B cell (primary cell): Measurements from ENCODE around the gene DSCAML1. TPM values are rescaled to one million over a fixed set of nuclear protein-coding genes. Genes with fewer than 3 reads are reported as not detected.

ENCODE experiments used
- ATAC-seq: fragments of 200-7000 bp; cut with Tn5 transposase; one replicate; pipeline ENCODE4 v1.10.0; 2021; ENCODE audit warnings: low read depth, mild to moderate bottlenecking, moderate number of reproducible peaks, moderate library complexity
- CTCF ChIA-PET: fragments of 350-600 bp; sonication (Branson Sonifier 250); formaldehyde crosslinking; loops from one replicate; lab custom pipeline; 2021; ENCODE audit warnings: antibody characterized with exemption, inconsistent platforms; lab: Charles Lee
- POLR2A ChIA-PET: fragments of 350-600 bp; sonication (Branson Sonifier 250); formaldehyde crosslinking; loops from one replicate; lab custom pipeline; 2021; ENCODE audit warnings: antibody characterized with exemption; lab: Charles Lee
- DNase-seq: peaks from one replicate; pipeline ENCODE4 v3.0.0; 2013
- H2AFZ ChIP-seq: 2 replicates; pipeline ENCODE4 v1.6.1; 2012; ENCODE audit warnings: mild to moderate bottlenecking, low read depth, low read length; ENCODE audit not compliant: insufficient read depth, poor library complexity, severe bottlenecking
- H3K27ac ChIP-seq, 2 donors: 1 replicate in 1 of 2; 2 replicates in 1 of 2; pipeline ENCODE4 v1.5.1; 2012 to 2013; ENCODE audit warnings: low read length in 2 of 2, mild to moderate bottlenecking in 2 of 2, moderate library complexity in 1 of 2
- H3K27me3 ChIP-seq, 4 experiments: fragments of 200-600 bp in 1 of 4; sonication (generic) in 1 of 4; replicated peaks in 1 of 4; 1 replicate in 2 of 4; 2 replicates in 2 of 4; pipeline versions ENCODE4 v1.6.1 to v1.7.0; 2013 to 2016; ENCODE audit warnings: low read length in 3 of 4, mild to moderate bottlenecking in 2 of 4, mixed read lengths in 1 of 4, moderate library complexity in 1 of 4; ENCODE audit not compliant: insufficient read depth in 4 of 4, control insufficient read depth in 3 of 4; ENCODE audit errors: control extremely low read depth in 1 of 4
- H3K36me3 ChIP-seq, 2 experiments: replicated peaks in 1 of 2; 1 replicate in 1 of 2; 2 replicates in 1 of 2; pipeline versions ENCODE4 v1.6.1 to v1.7.1; 2013; ENCODE audit warnings: low read length in 1 of 2; ENCODE audit not compliant: insufficient read depth in 2 of 2, control insufficient read depth in 1 of 2; ENCODE audit errors: control extremely low read depth in 1 of 2, extremely low read depth in 1 of 2
- H3K4me1 ChIP-seq, 2 donors: fragments of 200-600 bp in 1 of 2; sonication (generic) in 1 of 2; 1 replicate in 1 of 2; 2 replicates in 1 of 2; pipeline versions ENCODE4 v1.5.1 to v1.6.1; 2013 to 2017; ENCODE audit warnings: low read length in 2 of 2; ENCODE audit not compliant: control insufficient read depth in 2 of 2, insufficient read depth in 2 of 2
- H3K4me2 ChIP-seq: replicated peaks from 2 replicates; pipeline ENCODE3; 2012; ENCODE audit warnings: mild to moderate bottlenecking, low read depth, low read length; ENCODE audit not compliant: poor library complexity, severe bottlenecking
- H3K4me3 ChIP-seq, 5 experiments: fragments of 200-600 bp in 1 of 5; sonication (generic) in 1 of 5; 1 replicate in 3 of 5; 2 replicates in 2 of 5; pipeline versions ENCODE4 v1.5.1 to v1.7.0; 2011 to 2016; ENCODE audit warnings: low read length in 4 of 5, mild to moderate bottlenecking in 4 of 5, low read depth in 2 of 5, control low read depth in 1 of 5, moderate library complexity in 1 of 5; ENCODE audit not compliant: insufficient read depth in 1 of 5; ENCODE audit errors: control extremely low read depth in 1 of 5, extremely low read depth in 1 of 5
- H3K79me2 ChIP-seq: fragments of 200-600 bp; sonication (generic); one replicate; pipeline ENCODE4 v1.6.0; 2016; ENCODE audit warnings: low read length; ENCODE audit not compliant: control insufficient read depth, insufficient read depth
- H3K9ac ChIP-seq: fragments of 200-600 bp; sonication (generic); 2 replicates; pipeline ENCODE4 v1.6.1; 2017; ENCODE audit warnings: mild to moderate bottlenecking, low read length, moderate library complexity
- H3K9me3 ChIP-seq, 3 donors: one replicate each; pipeline versions ENCODE4 v1.6.1 to v1.7.1; 2013; ENCODE audit warnings: low read length in 2 of 3; ENCODE audit not compliant: control insufficient read depth in 2 of 3, insufficient read depth in 1 of 3; ENCODE audit errors: control extremely low read depth in 1 of 3
- H4K20me1 ChIP-seq: 2 replicates; pipeline ENCODE4 v1.6.0; 2012; ENCODE audit warnings: mild to moderate bottlenecking, low read length; ENCODE audit not compliant: insufficient read depth, control insufficient read depth, poor library complexity, severe bottlenecking
- H3K27ac Mint-ChIP-seq: one replicate; pipeline ENCODE4 v1.8.0; 2021; ENCODE audit warnings: mixed read lengths
- H3K27me3 Mint-ChIP-seq: one replicate; pipeline ENCODE4 v1.8.0; 2021; ENCODE audit warnings: mixed read lengths
- H3K4me1 Mint-ChIP-seq: one replicate; pipeline ENCODE4 v1.8.0; 2021; ENCODE audit warnings: mixed read lengths
- H3K4me3 Mint-ChIP-seq: one replicate; pipeline ENCODE4 v1.8.0; 2021; ENCODE audit warnings: mixed read lengths
- H3K9me3 Mint-ChIP-seq: one replicate; pipeline ENCODE4 v1.8.0; 2022; ENCODE audit warnings: mixed read lengths; ENCODE audit not compliant: insufficient read depth
- EZH2 ChIP-seq: IDR thresholded peaks from 2 replicates; pipeline ENCODE4 v1.6.1; 2012; ENCODE audit warnings: borderline replicate concordance, low read depth, mild to moderate bottlenecking, moderate library complexity, low read length; ENCODE audit not compliant: insufficient read depth, poor library complexity, severe bottlenecking
- WGBS: methylation state at CpG from one replicate; pipeline ENCODE4 v1.1.5; 2013; ENCODE audit warnings: missing lambda C conversion rate; ENCODE audit not compliant: insufficient coverage; 5-methylcytosine and 5-hydroxymethylcytosine counted together
- intact Hi-C: fragments of 100-400 bp; cut with micrococcal nuclease; formaldehyde crosslinking; loops from one replicate; pipeline ENCODE4 v1.10.0; 2022
- polyA plus RNA-seq: library from polyadenylated mRNA; depleted of rRNA; stranded (reverse); fragments of >200 nt; gene quantifications from 2 replicates; pipeline ENCODE4 v1.2.3, GENCODE V29; 2012
- total RNA-seq, 2 donors: library from RNA; stranded (reverse); fragments of 120-200 nt in 1 of 2; gene quantifications; 1 replicate in 1 of 2; 2 replicates in 1 of 2; pipeline versions ENCODE4 v1.2.3 to v1.2.4, GENCODE V29; 2013 to 2022
- TF ChIP-seq, protein P1 (sequence below): fragments of 200-600 bp; IDR thresholded peaks from one replicate; pipeline ENCODE4 v1.8.0; 2022; ENCODE audit warnings: antibody characterized with exemption, mild to moderate bottlenecking

DSCAML1 gene
- total and polyA plus RNA-seq, 2 donors (not counting 1 experiment from before 2014, with no cell fraction given): 1.2 to 6.2 TPM

DNA sequence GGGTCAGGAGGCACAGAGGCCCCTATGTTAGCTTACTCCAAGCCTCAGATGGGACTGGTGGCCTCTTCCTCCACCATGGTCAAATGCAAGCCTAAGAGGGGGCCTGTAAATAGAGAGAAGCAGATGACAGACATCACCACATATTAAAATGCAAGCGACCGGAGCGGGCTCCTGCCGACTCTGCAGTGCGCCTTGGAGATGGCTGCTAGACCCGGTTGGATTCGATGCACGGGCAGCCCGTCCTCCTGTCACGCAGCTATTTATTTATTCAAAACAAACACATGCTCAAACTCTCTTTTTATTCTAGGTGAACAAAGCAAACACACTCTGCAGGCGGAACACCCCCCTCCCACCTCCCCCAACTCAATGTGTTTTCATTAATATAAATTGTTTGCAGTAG lies 208.0 kb downstream of the DSCAML1 start:
- intact Hi-C loops: no loop called here
- Mint-ChIP-seq H3K27ac (no peak overlapping the region), H3K4me1 (no peaks in the 10 kb centered on the region), H3K27me3 (peaks cover 8% of the 10 kb centered on the region), H3K4me3 (no peak overlapping the region), H3K9me3 (no peaks in the 10 kb centered on the region)
- no peaks in the 10 kb centered on the region for H3K36me3 ChIP-seq
- ChIA-PET POLR2A (no interaction called here), CTCF (no interaction called here)
- no peaks in the 10 kb centered on the region for H3K4me1 ChIP-seq
- no peaks in the 10 kb centered on the region for H3K9me3 ChIP-seq
- no peak overlapping the region for H3K27ac ChIP-seq
- no peak overlapping the region for H2AFZ ChIP-seq
- no peak for DNase-seq
- peaks cover 0 to 8% (median 0%) of the 10 kb centered on the region in 4 experiments for H3K27me3 ChIP-seq
- TF ChIP-seq, protein P1, sequence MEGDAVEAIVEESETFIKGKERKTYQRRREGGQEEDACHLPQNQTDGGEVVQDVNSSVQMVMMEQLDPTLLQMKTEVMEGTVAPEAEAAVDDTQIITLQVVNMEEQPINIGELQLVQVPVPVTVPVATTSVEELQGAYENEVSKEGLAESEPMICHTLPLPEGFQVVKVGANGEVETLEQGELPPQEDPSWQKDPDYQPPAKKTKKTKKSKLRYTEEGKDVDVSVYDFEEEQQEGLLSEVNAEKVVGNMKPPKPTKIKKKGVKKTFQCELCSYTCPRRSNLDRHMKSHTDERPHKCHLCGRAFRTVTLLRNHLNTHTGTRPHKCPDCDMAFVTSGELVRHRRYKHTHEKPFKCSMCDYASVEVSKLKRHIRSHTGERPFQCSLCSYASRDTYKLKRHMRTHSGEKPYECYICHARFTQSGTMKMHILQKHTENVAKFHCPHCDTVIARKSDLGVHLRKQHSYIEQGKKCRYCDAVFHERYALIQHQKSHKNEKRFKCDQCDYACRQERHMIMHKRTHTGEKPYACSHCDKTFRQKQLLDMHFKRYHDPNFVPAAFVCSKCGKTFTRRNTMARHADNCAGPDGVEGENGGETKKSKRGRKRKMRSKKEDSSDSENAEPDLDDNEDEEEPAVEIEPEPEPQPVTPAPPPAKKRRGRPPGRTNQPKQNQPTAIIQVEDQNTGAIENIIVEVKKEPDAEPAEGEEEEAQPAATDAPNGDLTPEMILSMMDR: no peak
- no peak for TF ChIP-seq EZH2
- no peak overlapping the region for H3K4me2 ChIP-seq
- ATAC-seq: no peak
- no peak overlapping the region for H3K4me3 ChIP-seq
- H4K20me1 ChIP-seq: no peaks in the 10 kb centered on the region
- 91% methylated on average over 9 of the region's 11 CpGs for WGBS
- H3K9ac ChIP-seq: no peak overlapping the region
- H3K79me2 ChIP-seq: no peaks in the 10 kb centered on the region

DNA sequence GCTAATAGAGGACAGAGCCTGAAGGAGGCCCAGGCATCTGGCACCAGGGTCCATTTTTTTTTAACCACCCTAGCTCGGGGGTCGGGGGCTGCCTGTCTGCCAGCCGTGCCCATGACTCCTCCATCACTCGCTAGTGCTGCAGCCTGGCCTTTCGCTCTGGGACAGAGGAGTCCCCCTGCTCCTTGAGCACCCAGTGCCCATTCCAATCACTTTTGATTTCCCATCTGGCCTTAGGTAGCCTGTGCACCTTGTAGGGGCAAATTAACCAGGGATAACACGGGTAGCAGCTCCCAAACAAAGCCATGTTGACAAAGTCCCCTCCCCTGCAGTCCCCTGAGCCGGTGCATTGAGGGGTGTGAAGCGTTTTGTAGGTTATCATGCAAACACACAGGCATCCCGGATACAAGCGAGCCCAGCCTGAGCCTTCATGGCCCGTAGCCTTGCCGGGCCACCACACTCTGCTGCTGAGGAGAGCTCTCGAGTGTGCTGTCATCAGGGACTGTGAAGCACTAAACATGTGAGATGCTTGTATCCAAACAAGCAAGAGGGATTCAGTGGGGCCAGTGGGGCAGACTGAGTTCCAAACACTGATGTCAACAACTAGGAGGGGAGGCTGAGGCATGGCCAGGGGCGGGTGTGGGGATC lies 208.7 kb downstream of the DSCAML1 start:
- no peaks in the 10 kb centered on the region for H3K9me3 Mint-ChIP-seq
- Histone ChIP-seq H2AFZ (no peak overlapping the region), H3K4me1 (no peaks in the 10 kb centered on the region), H4K20me1 (no peaks in the 10 kb centered on the region), H3K9ac (no peak overlapping the region), H3K9me3 (no peaks in the 10 kb centered on the region), H3K4me2 (no peak overlapping the region), H3K27ac (no peak overlapping the region), H3K27me3 (peaks cover 0 to 8% (median 0%) of the 10 kb centered on the region in 4 experiments), H3K79me2 (no peaks in the 10 kb centered on the region), H3K36me3 (no peaks in the 10 kb centered on the region), H3K4me3 (no peak overlapping the region)
- no peaks in the 10 kb centered on the region for H3K4me1 Mint-ChIP-seq
- no peak for DNase-seq
- H3K27me3 Mint-ChIP-seq: peaks cover 12% of the 10 kb centered on the region
- CTCF ChIA-PET: no interaction called here
- no peak for TF ChIP-seq EZH2
- TF ChIP-seq, protein P1: no peak
- WGBS: 84% methylated on average over 12 of the region's 14 CpGs
- intact Hi-C loops: no loop called here
- no peak for ATAC-seq
- no peak overlapping the region for H3K4me3 Mint-ChIP-seq
- H3K27ac Mint-ChIP-seq: no peak overlapping the region
- POLR2A ChIA-PET: no interaction called here
